Myocyte (in vitro differentiated cells): ENCODE results near the gene STRN. TPM values are rescaled to one million over a fixed set of nuclear protein-coding genes. Genes with fewer than 3 reads are reported as not detected.
"Not testable (repeated sequence)": the region's sequence is repeated elsewhere in the genome, so short reads cannot be mapped to it uniquely, and the experiment has no call there.

ENCODE experiments used
- DNase-seq: peaks from one replicate; pipeline ENCODE4 v3.0.0-alpha.2; 2012; ENCODE audit warnings: low read depth
- total RNA-seq: library from RNA; depleted of rRNA; stranded (reverse); fragments of >200 nt; gene quantifications from 2 replicates; pipeline ENCODE4 v1.2.3, GENCODE V29; 2014

Gene STRN
- total RNA-seq, 1 donor from 2014 or later: 25.1 TPM

DNA sequence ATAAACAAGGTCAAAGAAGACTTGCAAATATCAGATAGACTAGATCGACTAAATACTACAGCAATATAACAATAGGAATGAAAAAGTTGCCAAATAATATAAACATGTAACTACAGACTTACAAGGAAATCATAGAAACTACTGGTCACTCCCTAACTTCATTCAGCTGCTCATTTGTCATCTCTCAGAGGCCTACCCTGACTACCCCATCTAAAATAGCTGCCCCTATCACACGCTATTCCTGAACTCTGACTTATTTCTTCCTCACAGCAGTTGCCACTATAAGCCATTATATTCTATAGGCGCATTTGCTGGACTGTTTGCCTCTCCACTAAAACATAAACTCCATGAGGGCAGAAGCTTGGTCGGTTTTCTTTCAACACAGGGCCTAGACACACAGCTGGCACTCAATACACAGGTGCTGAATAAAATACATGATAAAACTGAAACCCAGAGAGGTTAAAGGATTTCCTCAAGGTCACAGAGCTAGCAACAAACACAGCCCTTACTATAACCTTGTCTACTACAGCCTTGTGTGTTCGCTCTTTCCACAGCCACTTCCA, 1.8 kb downstream of the STRN start:
- DNase-seq: peak; percentile 75

DNA sequence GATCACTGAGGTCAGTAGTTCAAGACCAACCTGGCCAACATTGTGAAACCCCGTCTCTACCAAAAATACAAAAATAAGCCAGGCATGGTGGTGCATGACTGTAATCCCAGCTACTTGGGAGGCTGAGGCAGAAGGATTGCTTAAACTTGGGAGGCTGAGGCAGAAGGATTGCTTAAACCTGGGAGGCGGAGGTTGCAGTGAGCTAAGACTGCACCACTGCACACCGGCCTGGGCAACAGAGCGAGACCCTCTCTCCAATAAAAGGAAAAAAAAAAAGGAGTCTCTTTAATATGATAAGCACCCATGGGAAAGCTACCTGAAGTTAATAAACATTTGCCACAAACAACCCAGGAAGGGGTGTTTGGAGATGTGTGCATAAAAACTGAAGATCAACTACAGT, 2.6 kb downstream of the STRN start:
- no peak for DNase-seq

DNA sequence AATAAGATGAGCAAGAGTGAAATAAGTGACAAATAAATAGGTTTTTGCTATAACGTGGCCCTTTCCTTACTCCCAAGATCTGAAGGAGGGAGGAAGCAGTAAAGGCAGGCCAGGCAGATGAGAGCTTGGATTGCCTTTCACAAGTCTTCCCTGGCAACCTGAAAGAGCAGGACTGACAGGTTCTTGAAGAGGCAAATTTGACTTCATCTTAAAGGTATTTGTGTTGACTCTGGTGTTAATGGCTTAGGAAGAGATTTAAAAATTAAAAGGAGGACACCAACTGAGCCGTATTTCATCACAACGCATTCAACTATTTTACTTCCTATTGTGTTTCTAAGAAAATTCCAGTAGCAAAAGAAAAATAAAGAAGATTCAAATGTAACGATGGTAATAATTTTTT, 3.2 kb downstream of the STRN start:
- no peak for DNase-seq

DNA sequence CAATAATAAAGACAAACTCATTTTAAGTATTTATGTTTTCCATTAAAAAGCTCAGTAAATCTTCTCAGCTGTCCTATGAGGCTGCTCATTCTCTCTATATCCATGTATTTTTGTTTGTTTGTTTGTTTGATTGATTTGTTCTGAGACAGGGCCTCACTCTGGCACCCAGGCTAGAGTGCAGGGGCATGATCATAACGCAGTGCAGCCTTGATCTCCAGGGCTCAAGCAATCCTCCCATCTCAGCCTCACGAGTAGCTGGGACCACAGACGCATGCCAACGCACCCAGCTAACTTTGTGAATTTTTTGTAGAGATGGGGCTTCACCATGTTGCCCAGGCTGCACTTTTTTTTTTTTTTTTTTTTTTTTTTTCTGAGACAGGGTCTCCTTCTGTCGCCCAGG, 5.6 kb downstream of the STRN start:
- DNase-seq: no peak

DNA sequence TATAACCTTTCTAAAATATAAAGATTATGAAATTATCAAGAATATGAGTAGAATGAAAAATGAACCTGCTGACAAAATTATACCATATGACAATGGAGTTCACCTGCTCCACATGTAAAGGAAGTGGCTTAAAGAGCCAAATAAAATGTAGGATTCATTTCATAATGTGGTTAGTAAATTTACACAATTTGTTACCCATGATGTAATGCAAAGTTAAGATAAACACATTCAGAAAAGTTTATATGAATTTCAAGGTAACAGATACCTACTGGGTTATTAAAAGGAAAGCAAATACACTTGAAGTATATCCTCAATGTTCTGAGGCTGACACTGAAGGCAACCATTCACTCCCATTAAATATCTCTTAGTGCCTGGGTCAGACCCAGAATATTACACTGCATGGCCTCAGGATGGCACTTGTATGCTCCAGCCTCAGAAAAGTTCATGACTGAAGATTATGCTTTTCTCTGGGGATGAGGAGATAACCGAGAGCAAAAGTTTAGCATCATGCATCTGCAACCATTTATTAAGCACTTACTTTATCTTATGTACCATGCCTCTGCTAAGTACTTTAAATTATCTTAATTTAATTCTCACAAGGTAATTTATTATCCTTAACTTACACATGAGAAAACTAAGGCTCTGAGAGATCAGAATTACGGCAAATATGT, 6.2 kb downstream of the STRN start:
- no peak for DNase-seq

DNA sequence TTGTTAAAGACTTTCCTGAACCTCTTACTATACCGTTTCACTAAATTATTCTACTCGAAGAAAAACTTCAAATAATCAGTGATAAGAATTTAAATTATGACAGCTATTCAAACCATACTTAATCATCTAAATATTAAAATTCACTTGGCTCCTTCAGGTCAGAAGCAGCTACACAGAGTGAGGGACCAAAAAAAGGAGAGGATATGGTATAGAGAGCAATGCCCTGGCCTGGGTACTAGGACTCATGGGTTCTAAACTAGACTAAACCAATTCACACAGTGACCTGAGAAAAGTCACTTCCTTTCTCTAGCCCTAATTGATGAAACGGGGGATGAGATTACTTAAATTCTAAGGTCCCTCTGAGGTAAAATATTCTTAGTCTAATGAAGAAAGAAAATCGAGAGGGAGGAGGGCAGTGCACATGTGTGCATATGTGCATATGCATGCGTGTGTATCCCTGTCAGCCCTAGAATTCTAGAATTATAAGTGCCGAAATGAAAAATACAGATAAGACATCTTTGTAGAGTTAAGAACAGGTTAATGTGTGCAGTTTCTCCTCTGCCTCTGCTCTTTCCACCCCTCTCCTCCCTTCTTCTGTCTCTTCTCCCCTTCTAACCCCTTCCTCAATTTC, 11.2 kb downstream of the STRN start:
- DNase-seq: no peak

DNA sequence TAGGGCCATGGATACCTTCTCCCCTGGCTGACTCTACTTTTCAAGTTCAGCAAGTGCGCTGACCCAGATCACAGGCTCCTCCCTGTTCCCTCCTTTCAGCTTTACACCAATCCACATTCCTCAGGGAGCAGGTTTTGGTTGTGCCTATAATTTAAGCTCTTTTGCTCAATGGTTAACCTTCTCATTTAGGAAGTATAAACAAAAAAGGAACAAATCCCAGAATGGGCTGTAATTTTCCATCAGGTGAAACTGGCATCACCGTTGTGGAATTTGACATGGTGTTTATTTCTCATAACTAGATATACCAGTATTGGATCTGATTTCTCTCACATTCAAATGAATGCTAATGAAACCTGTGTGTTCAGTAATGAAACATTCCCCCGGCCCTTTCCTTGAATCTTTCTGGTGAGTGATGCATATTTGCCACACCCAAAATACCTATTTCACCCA, 13.6 kb downstream of the STRN start:
- DNase-seq: no peak

DNA sequence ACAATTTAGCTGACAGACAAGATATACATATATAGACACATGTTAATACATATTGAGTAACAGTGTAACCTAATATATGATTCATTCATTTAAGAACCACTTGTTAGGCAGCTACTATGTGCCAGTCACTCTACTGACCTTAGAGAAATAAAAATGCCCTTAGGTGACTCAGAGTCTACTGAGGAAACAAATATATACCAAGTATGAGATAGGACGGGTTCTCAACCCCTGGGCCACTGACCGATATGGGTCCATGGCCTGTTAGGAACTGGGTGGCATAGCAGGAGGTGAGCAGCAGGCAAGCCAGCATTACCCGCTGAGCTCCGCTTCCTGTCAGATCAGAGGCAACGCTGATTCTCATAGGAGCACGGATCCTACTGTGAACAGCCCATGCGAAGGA, 14.8 kb downstream of the STRN start:
- no peak for DNase-seq

DNA sequence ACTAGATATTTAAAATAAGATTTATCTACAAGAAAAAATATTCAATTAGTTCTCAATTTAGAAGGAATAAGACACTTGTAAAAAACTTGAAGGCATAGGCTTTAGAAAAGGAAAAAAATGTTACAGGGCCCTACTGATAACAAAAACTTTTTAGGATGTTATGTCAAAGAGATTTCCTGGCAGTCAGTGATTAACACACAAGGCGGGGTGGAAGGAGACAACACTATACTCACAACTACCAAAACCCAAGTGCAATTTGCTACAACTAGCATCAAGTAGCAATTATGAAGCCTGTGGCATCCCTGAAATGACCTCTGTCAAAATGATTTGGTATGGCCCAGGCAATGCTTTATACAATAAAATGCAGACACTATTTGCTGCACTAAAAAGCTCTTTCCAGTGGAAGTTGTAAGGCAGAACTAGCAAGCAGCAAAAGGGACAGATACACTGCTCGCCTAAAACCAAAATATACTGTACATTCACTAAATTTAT, 15.3 kb downstream of the STRN start:
- no peak for DNase-seq

DNA sequence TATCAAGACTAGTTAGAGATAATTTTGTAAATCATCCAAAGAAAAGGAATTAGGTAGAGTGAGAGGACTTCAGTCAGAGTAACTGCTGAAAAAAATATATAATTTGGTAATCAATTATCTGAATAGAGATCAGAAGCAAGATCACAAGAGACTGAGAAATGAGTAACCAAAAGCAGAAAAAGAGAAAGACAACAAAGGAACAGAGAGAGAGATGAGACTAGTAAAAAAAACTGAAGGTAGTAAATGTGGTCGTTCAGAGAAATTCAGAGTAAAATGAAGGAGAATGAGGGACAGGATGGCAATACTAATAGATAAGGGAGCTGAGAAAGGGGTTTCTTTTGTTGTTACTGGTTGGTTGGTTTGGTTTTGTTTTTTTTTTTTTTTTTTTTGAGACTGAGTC, 16.5 kb downstream of the STRN start:
- DNase-seq: no peak

DNA sequence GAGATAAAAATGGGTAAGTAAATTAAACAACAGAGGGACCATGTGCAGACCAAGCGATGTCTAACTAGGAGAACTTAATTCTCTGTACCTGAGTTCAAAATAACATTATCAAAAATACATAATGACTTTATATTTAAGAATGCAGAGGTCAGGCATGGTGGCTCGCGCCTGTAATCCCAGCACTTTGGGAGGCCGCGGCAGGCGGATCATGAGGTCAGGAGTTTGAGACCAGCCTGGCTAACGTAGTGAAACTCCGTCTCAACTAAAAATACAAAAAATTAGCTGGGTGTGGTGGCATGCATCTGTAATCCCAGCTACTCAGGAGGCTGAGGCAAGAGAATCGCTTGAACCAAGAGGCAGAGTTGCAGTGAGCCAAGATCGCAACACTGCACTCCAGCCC, 21.1 kb downstream of the STRN start:
- DNase-seq: not testable (repeated sequence)

DNA sequence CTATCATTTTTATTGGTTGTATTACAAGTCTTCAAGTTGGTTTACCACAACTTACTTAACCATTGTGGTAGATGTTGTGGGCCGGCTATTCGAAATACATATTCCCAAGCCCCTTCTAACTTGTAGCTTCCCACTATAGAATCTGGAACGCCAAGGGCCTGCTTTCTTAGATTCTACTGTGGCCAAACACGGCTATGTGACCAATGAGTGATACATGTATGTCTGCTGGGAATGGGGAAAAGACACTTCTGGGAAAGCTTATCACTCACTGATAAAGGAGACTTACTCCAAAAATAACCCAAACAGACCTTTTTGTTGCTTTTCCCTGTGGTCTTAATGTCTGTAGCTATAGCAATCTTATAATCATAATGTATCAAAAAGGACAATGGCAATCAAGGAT, 24.5 kb downstream of the STRN start:
- no peak for DNase-seq

DNA sequence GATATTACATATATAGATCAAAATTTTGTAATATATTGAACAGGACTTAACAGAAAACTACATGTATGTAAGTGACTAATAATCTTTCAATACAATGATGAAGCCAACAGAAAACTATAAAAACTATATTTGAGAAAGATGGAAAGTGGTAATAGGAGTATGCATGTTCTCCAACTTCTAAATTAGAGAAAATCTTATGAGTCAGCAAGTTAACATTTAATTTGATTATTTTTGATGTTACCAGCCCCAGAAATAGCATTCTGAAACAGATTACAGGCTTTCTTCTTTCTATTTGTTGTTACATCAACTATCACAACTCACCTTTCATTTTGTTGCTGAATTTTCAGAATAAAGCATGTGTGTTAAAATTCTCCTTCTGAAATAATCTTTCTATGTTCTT, 29.8 kb downstream of the STRN start:
- DNase-seq: not testable (repeated sequence)

DNA sequence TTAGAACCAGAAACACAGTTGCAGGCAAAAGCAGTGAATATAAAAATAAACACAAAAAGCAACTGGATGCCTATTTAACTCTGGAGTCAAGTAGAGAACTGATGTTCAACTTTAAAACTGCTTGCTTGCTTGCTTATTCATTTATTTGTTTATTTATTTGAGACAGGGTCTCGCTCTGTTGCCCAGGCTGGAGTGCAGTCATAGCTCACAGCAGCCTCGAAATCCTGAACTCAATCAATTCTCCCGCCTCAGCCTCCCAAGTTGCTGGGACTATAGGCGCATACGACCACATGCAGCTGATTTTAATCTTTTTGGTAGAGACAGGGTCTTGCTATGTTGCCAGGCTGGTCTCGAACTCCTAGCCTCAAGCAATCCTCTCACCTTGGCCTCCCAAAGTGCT, 34.6 kb downstream of the STRN start:
- DNase-seq: not testable (repeated sequence)

DNA sequence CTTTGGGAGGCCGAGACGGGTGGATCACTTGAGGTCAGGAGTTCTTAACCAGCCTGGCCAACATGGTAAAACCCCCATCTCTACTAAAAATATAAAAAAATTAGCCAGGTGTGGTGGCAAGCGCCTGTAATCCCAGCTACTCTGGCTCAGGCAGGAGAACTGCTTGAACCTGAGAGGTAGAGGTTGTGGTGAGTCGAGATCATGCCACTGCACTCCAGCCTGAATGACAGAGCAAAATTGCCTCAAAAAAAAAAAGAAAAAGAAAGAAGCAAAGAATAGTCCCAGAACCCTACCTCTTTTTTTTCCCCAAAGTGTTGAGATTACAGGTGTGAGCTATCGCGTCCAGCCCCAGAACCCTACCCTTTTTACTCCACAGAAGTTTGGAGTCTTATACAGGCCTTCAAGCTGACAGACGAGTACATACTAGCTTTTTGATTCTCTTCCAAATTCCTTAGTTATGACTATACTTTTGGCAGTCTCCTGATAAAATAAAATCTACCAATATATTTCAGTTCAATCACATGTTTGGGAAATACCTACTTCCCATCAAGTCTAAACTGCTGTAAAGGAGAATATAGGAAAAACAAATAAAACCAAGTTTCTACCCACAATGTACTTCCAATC, 35.4 kb downstream of the STRN start:
- peak; percentile 22 for DNase-seq

DNA sequence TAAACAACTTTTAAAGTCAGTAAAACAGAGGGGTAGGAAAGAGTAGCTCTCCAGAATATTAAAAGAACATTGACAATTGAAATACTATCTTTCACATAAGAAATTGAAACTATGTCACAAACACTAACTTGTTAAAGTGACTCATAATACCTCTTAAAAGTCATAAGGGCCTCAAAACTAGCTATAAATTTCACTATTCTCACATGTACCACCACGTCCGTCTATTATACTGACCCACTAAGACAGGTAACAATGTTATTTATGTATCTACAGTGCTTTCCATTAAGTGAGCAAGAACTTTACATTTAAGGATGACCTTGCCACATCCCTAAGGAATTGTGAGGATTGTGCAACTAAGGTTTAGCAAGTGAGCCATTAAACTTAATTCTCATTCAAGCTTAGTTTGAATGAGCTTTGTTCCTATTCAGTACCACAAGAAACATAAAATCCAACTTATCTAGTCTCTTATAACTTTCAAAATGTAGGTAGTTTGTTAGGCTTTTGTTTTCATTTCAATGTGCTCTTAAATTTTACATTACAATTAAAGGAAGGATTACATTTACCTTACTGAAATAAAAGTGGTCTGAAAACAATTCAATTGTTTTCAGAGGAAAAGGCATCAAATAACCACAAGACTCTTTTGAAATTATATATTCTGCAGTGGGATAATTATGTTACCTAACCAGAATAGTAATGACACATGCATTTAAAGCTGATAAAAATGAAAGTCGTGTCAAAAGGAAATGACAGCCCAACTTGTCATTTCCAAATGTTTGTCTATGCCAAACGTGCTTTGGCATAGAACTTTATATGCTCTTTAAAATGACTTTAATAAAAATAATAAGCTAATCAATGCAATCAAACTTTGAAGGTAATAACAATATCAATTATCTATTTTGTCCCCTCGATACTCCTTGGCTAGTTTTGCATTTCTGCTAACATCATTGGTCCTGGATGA, 39.9 kb downstream of the STRN start:
- DNase-seq: not testable (repeated sequence)

DNA sequence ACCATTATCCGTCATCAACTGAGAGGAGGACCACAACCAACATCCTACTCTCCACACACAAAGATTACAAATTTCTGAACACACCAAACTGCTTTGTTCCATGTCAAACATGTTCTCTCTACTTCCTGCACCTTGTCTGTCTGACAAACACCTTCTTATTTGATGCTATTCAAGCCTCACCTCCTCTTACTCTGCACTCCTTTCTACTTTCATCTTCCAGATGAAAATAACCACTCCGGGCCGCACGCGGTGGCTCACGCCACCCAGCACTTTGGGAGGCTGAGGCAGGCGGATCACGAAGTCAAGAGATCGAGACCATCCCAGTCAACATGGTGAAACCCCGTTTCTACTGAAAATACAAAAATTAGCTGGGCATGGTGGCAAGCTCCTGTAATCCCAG, 43.7 kb downstream of the STRN start:
- DNase-seq: not testable (repeated sequence)

DNA sequence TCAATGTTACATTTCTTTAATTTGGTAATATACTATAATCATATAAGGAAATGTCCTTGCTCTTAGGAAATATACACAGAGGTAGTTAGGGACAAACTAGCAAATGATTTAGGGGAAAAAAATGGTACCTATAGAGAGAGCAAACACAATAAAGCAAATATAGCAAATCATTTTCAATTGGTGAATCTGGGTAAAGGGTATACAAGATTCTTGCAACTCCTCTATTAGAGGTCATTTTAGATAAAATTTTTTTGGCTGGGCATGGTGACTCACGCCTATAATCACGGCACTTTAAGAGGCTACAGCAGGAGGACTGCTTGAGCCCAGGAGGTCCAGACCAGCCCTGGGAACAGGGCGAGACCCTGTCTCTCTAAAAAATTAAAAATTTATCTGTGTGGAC, 44.4 kb downstream of the STRN start:
- no peak for DNase-seq

DNA sequence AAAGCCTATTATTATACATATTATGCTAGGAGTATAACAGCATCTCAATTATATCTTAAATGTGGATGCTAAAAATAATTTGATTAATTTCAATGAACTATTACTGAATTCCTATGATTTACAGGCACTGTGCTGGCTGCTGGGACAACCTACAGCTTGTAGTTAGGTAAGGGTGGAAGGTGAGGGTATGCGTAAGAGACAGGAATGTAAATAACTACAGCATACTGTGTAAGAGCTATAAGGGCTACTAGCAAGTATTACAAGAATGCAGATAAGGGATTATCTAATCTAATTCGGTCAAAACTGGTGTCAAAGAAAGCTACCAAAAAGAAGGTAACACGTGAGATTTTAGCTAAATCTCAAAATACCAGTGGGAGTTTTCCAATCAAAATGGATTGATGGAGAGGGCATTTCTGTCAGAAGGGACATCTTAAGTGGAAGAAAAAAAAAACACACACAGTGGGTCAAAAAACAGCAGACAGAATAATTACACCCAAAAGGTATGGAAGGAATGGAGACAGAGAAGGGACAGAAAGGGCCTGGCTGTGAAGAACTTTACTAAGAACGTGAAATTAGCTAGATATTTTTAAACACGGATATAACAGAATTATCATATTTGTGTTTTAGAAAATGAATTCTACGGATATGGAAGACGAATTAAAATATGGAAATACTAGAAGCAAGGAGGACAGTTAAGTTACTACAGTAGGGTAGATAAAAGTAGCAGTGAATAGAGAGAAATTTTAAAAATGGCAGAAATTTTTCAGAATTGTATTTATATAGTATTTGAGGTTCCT, 47.1 kb downstream of the STRN start:
- DNase-seq: no peak

DNA sequence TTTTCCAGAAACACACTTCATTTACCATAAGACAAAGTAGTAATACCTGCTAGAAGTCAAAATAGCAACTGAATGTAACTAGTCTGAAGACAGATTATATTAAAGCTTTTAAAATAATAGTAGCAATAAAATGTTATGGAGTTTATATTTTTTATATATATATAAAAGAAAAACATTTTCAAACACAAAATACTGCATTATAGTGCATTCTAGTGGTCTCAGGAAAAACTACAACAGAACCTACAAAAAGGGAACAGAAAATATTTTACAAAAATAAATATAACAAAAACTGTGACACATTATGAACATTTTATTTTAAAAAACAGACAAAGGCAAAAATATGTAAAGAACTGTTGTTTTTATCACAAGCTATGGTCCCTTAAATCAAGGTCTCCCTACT, 48.0 kb downstream of the STRN start:
- no peak for DNase-seq
